ENCODE results near the gene SH3BP4.

The SH3BP4 gene

GRCh38 chr2:235032466-235032865, 80.6 kb downstream of the SH3BP4 start:
- Histone ChIP-seq H2AFZ (ENCODE audit: low read depth, low read length, severe bottlenecking) (no peak overlapping the region), H4K20me1 (ENCODE audit: low read depth, low read length) (no peaks in the 10 kb centered on the region), H3K9me2 (replicated peaks; ENCODE audit: insufficient read depth, low read length) (no peaks in the 10 kb centered on the region), H3K27me3 (ENCODE audit: low read length) (no peaks in the 10 kb centered on the region), H3K79me2 (ENCODE audit: insufficient read depth, low read length) (no peaks in the 10 kb centered on the region), H3K36me3 (ENCODE audit: low read length) (no peaks in the 10 kb centered on the region), H3K9me3 (ENCODE audit: insufficient read depth, low read length) (no peaks in the 10 kb centered on the region), H3K4me3 (ENCODE audit: insufficient read depth, low read length, poor library complexity, severe bottlenecking) (no peak overlapping the region), H3F3A (ENCODE audit: insufficient read depth) (no peaks in the 10 kb centered on the region), H3K4me2 (ENCODE audit: low read depth, low read length, poor library complexity, severe bottlenecking) (no peak overlapping the region), H3K27ac (ENCODE audit: low read depth, low read length) (no peak overlapping the region), H3K9ac (ENCODE audit: low read length) (no peak overlapping the region)
- no peak for TF ChIP-seq CTCF (IDR thresholded peaks at IDR 0.05; ENCODE audit: insufficient read depth, low read length, poor library complexity, severe bottlenecking)
- no peak for TF ChIP-seq EZH2phosphoT487 (conservative IDR thresholded peaks at IDR 0.05; ENCODE audit: low read length)

- no peaks in the 10 kb centered on the region for H4K20me1 ChIP-seq (ENCODE audit: low read depth, low read length)
- no peak for TF ChIP-seq EZH2phosphoT487 (conservative IDR thresholded peaks at IDR 0.05; ENCODE audit: low read length)
- TF ChIP-seq CTCF (IDR thresholded peaks at IDR 0.05; ENCODE audit: insufficient read depth, low read length, poor library complexity, severe bottlenecking), result no peak
- no peaks in the 10 kb centered on the region for H3F3A ChIP-seq (ENCODE audit: insufficient read depth)
- no peak overlapping the region for H3K4me2 ChIP-seq (ENCODE audit: low read depth, low read length, poor library complexity, severe bottlenecking)
- H3K36me3 ChIP-seq (ENCODE audit: low read length), result no peaks in the 10 kb centered on the region
- no peaks in the 10 kb centered on the region for H3K9me2 ChIP-seq (replicated peaks; ENCODE audit: insufficient read depth, low read length)
- H3K9me3 ChIP-seq (ENCODE audit: insufficient read depth, low read length), result no peaks in the 10 kb centered on the region
- H3K4me3 ChIP-seq (ENCODE audit: insufficient read depth, low read length, poor library complexity, severe bottlenecking), result no peak overlapping the region
- H3K27me3 ChIP-seq (ENCODE audit: low read length), result no peaks in the 10 kb centered on the region
- H3K27ac ChIP-seq (ENCODE audit: low read depth, low read length), result no peak overlapping the region
- H3K9ac ChIP-seq (ENCODE audit: low read length), result no peak overlapping the region
- H3K79me2 ChIP-seq (ENCODE audit: insufficient read depth, low read length), result no peaks in the 10 kb centered on the region
- H2AFZ ChIP-seq (ENCODE audit: low read depth, low read length, severe bottlenecking), result no peak overlapping the region
These were observed 81.1 kb downstream of the SH3BP4 start for GRCh38 chr2:235032949-235033348.

GRCh38 chr2:235034265-235035118, 82.7 kb downstream of the SH3BP4 start:
- H3K36me3 ChIP-seq (ENCODE audit: low read length), result no peaks in the 10 kb centered on the region
- no peak overlapping the region for H3K27ac ChIP-seq (ENCODE audit: low read depth, low read length)
- no peaks in the 10 kb centered on the region for H3F3A ChIP-seq (ENCODE audit: insufficient read depth)
- no peak overlapping the region for H3K4me2 ChIP-seq (ENCODE audit: low read depth, low read length, poor library complexity, severe bottlenecking)
- H3K79me2 ChIP-seq (ENCODE audit: insufficient read depth, low read length), result no peaks in the 10 kb centered on the region
- no peak overlapping the region for H2AFZ ChIP-seq (ENCODE audit: low read depth, low read length, severe bottlenecking)
- H4K20me1 ChIP-seq (ENCODE audit: low read depth, low read length), result no peaks in the 10 kb centered on the region
- H3K9ac ChIP-seq (ENCODE audit: low read length), result no peak overlapping the region
- H3K9me2 ChIP-seq (replicated peaks; ENCODE audit: insufficient read depth, low read length), result no peaks in the 10 kb centered on the region
- H3K27me3 ChIP-seq (ENCODE audit: low read length), result no peaks in the 10 kb centered on the region
- no peak overlapping the region for H3K4me3 ChIP-seq (ENCODE audit: insufficient read depth, low read length, poor library complexity, severe bottlenecking)
- no peaks in the 10 kb centered on the region for H3K9me3 ChIP-seq (ENCODE audit: insufficient read depth, low read length)
- no peak for TF ChIP-seq CTCF (IDR thresholded peaks at IDR 0.05; ENCODE audit: insufficient read depth, low read length, poor library complexity, severe bottlenecking)

Measured in SU-DHL-6 (cell line).